Osteoblast (primary cell): ENCODE measurements around the gene PLXND1. TPM values are rescaled to one million over a fixed set of nuclear protein-coding genes. Genes with fewer than 3 reads are reported as not detected.
A peak's percentile ranks its signal among the peaks of the same experiment; 100 is the strongest.

Experiments
- DNase-seq: peaks from one replicate; pipeline ENCODE4 v3.0.0; 2011; ENCODE audit warnings: low spot score, mixed read lengths; ENCODE audit not compliant: insufficient read length; ENCODE audit errors: missing footprints
- H2AFZ ChIP-seq: 2 replicates; pipeline ENCODE4 v1.6.0; 2011; ENCODE audit warnings: mild to moderate bottlenecking, low read length
- H3K27ac ChIP-seq: 2 replicates; pipeline ENCODE4 v1.5.1; 2011; ENCODE audit warnings: mild to moderate bottlenecking, low read depth, low read length, moderate library complexity
- H3K27me3 ChIP-seq: 2 replicates; pipeline ENCODE4 v1.6.0; 2012; ENCODE audit warnings: mild to moderate bottlenecking, control low read depth, inconsistent platforms, low read length, moderate library complexity; ENCODE audit not compliant: insufficient read depth
- H3K36me3 ChIP-seq: 2 replicates; pipeline ENCODE4 v1.5.1; 2011; ENCODE audit warnings: mild to moderate bottlenecking, low read length, control low read depth, moderate library complexity; ENCODE audit not compliant: insufficient read depth
- H3K4me1 ChIP-seq: 2 replicates; pipeline ENCODE4 v1.5.1; 2011; ENCODE audit warnings: mild to moderate bottlenecking, low read length, control low read depth, moderate library complexity; ENCODE audit not compliant: insufficient read depth
- H3K4me2 ChIP-seq: 2 replicates; pipeline ENCODE4 v1.6.0; 2011; ENCODE audit warnings: mild to moderate bottlenecking, low read length; ENCODE audit not compliant: insufficient read depth
- H3K4me3 ChIP-seq: fragments of 200-600 bp; sonication (generic); 3 replicates; pipeline ENCODE4 v1.5.1; 2012; ENCODE audit warnings: mild to moderate bottlenecking, low read length, inconsistent platforms; ENCODE audit not compliant: insufficient read depth
- H3K79me2 ChIP-seq: 2 replicates; pipeline ENCODE4 v1.6.0; 2012; ENCODE audit warnings: mild to moderate bottlenecking, low read length, control low read depth, inconsistent platforms; ENCODE audit not compliant: insufficient read depth
- H3K9me3 ChIP-seq: 2 replicates; pipeline ENCODE4 v1.5.1; 2011; ENCODE audit warnings: low read depth, low read length, control low read depth
- H4K20me1 ChIP-seq: 2 replicates; pipeline ENCODE4 v1.6.0; 2012; ENCODE audit warnings: mild to moderate bottlenecking, low read length, control low read depth; ENCODE audit not compliant: insufficient read depth
- CTCF ChIP-seq: IDR thresholded peaks from 2 replicates; pipeline ENCODE4 v1.5.1; 2011; ENCODE audit warnings: mild to moderate bottlenecking, low read depth, low read length, moderate library complexity; ENCODE audit errors: extremely low read depth
- total RNA-seq: library from RNA; depleted of rRNA; stranded (reverse); fragments of >200 nt; gene quantifications from 2 replicates; pipeline ENCODE4 v1.2.3, GENCODE V29; 2012

PLXND1 gene
- total RNA-seq, 1 donor, result 134 TPM

GRCh38 chr3:129599073-129599472 is 7.4 kb downstream of the PLXND1 start:
- no peaks in the 10 kb centered on the region for H3K27me3 ChIP-seq
- peak overlapping the region; percentile 20 for H3K4me3 ChIP-seq
- H4K20me1 ChIP-seq, result peaks cover 53% of the 10 kb centered on the region
- no peaks in the 10 kb centered on the region for H3K9me3 ChIP-seq
- H2AFZ ChIP-seq, result no peak overlapping the region
- H3K4me2 ChIP-seq, result peak overlapping the region; percentile 25
- H3K27ac ChIP-seq, result peak overlapping the region; percentile 96
- peaks cover 86% of the 10 kb centered on the region for H3K4me1 ChIP-seq
- no peak for TF ChIP-seq CTCF
- no peaks in the 10 kb centered on the region for H3K36me3 ChIP-seq
- DNase-seq, result no peak
- H3K79me2 ChIP-seq, result peaks cover 91% of the 10 kb centered on the region

GRCh38 chr3:129598484-129598883 is 8.0 kb downstream of the PLXND1 start:
- Histone ChIP-seq H3K27me3 (no peaks in the 10 kb centered on the region), H4K20me1 (peaks cover 47% of the 10 kb centered on the region), H3K4me3 (no peak overlapping the region), H3K36me3 (no peaks in the 10 kb centered on the region), H3K9me3 (no peaks in the 10 kb centered on the region), H2AFZ (no peak overlapping the region), H3K27ac (peak overlapping the region; percentile 96), H3K4me2 (peak overlapping the region; percentile 68), H3K4me1 (peaks cover 86% of the 10 kb centered on the region), H3K79me2 (peaks cover 89% of the 10 kb centered on the region)
- TF ChIP-seq CTCF, result no peak
- DNase-seq, result no peak

GRCh38 chr3:129598000-129598381 is 8.5 kb downstream of the PLXND1 start:
- H2AFZ ChIP-seq, result no peak overlapping the region
- no peak overlapping the region for H3K4me3 ChIP-seq
- peaks cover 42% of the 10 kb centered on the region for H4K20me1 ChIP-seq
- H3K27me3 ChIP-seq, result no peaks in the 10 kb centered on the region
- no peak for TF ChIP-seq CTCF
- no peaks in the 10 kb centered on the region for H3K9me3 ChIP-seq
- H3K79me2 ChIP-seq, result peaks cover 89% of the 10 kb centered on the region
- peak overlapping the region; percentile 96 for H3K27ac ChIP-seq
- H3K4me1 ChIP-seq, result peaks cover 87% of the 10 kb centered on the region
- DNase-seq, result no peak
- H3K4me2 ChIP-seq, result peak overlapping the region; percentile 68
- H3K36me3 ChIP-seq, result no peaks in the 10 kb centered on the region

GRCh38 chr3:129597087-129597999 is 9.1 kb downstream of the PLXND1 start:
- Histone ChIP-seq H3K4me2 (peak overlapping the region; percentile 68), H3K9me3 (no peaks in the 10 kb centered on the region), H3K36me3 (no peaks in the 10 kb centered on the region), H3K4me3 (peak overlapping the region; percentile 43), H3K79me2 (peaks cover 88% of the 10 kb centered on the region), H3K27me3 (no peaks in the 10 kb centered on the region), H3K27ac (peak overlapping the region; percentile 96), H3K4me1 (peaks cover 85% of the 10 kb centered on the region), H2AFZ (no peak overlapping the region), H4K20me1 (peaks cover 36% of the 10 kb centered on the region)
- no peak for TF ChIP-seq CTCF
- DNase-seq, result peak; percentile 95
